HG02981 (cell line): ENCODE measurements around the gene HOXB8.

Source experiments
- ATAC-seq: cut with Tn5 transposase; IDR thresholded peaks from one replicate; pipeline ENCODE4 v1.9.1; 2021; ENCODE audit warnings: mild to moderate bottlenecking, moderate library complexity; ENCODE audit not compliant: unreplicated experiment

The HOXB8 gene

DNA sequence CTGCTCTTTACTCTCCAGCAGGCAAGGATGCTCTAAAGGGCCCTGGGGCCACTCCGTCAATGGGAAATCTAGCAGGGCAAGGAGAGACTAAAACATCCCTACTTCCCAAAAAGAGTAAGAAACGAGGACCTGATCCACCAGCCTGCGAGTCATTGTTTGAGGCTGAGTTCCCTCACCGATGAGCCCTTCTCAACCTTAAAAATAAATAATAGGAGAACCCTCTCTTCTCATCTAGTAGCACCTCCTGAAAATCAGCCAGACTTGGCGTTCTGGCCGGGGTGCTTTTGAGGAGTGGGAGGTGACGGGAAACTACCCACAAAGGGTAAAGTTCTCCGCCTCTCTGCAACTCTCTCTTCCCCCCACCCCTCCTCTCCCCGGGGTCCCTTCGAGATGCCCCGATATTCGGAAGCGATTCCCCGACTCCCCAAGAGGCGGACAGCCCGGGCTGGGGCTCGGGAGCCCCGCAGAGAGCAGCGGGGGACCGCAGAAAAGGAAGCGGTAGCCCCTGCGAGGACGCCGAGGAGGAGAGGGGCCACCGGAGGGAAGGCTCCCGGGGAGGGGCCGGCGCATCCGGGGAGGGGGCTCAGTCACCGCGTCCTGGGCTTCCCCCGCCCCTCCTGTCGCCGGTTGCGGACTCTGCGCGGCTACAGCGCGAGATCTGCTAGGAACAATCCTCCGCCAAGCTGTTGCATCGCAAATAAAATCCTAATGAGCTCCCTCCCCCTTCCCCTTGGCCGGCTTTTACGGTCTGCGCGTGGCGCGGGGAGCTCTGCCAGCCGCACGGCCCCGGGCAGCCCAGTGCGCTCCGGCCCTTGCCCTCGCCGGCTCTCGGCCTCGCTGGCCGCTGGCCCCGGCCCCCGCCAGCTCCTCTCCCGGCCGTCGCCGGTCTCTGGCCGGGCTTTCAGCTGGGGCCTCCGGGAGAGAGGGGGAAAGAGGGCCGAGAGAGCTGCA lies 9.7 kb upstream of the HOXB8 start:
- no peak for ATAC-seq

DNA sequence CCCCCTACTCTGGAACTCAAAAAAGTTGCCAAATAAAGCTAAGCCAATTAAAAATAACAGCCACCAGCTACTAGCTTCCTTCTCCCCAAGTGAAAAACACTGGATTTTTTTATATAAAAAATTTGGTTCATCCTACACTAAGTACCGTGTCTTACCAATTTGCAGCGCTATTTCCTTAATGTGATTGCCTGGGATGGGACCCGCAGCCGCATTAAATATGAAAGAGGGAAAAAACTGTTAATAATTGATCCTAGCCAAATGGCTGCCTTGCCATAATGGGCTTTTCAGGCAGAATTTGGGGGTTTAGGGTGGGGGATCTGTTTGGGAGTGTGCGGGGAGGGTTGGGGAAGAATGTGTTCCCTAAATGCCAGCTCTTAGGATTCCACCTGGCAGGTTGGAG lies 9.0 kb upstream of the HOXB8 start:
- ATAC-seq = no peak

DNA sequence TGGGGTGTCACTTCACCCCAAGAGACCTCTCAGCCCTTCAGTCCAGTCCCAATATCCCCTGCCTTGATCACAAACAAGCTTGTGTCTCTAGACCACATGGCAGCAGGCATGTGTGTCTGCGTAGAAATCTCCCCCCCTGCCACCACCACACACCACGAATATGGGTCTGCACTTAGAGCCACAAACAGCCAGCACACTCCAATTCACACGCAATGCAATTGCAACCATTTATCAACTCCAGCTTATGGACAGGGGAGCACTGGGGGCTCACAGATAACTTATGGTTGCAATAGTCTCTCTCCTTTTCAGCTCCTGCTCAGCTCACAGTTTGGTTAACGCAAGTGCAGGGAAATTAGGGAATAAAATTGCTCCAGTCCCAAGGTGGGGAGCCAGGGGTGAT lies 8.5 kb upstream of the HOXB8 start:
- ATAC-seq = no peak

DNA sequence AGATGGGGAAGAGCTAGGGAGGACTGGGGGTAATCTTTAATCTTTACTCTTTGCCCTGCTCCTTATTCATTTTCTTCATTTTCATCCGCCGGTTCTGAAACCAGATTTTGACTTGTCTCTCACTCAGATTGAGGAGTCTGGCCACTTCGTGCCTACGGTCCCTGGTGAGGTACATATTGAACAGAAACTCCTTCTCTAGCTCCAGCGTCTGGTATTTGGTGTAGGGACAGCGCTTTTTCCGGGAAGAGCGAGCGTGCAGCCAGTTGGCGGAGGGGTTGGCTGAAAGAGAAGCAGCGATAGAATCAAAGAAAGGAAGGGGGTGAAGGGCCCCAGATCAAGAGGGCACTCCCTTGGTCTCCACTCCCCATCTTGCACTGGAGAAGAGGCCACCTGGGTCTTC lies 7.8 kb upstream of the HOXB8 start:
- ATAC-seq = no peak

DNA sequence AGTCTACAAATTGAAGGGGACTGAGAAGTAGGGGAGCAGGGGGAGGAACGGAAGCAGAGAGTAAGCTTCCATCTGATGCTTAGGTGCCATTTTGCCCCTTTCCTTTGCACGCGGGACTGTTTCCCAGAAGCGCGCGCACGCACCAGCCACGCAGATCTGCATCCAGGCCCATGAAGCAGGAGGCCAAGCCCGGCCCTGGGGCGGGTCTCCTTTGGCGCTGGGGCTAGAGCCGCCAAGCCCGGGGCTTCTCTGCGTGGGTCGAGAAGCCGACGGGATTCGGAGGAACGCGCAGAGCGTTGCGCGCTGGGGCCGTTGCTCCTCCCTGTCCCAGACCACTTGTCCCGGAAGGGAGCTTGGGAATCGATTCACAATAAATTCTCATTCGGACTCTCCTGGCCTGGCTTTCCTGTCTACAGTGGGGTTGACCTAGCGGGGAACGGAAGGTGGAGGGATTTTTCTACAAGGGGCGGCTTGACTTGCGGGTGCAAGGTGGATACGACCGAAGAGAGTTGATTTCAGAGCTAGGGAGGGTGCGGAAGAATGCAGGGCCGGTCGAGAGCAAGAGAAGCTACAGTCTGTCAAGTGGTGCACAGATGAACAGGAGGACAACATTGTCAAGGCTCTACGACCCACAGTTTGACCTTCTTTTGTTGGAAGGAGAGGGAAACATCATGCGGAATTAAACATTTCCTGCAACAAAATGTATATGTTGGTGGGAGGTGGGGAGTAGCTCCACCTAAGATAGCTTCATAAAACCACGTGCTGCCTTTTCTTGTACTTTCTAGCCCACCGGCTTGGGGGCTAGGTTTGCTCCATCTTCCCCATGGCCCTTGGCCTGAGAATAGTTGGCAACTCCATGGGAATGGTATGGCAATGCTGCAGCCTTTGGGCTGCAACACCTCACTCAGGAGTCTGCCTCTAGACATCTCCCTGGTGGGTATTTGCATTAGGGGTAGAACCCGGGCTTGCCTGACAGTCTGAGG lies 6.6 kb upstream of the HOXB8 start:
- no peak for ATAC-seq

DNA sequence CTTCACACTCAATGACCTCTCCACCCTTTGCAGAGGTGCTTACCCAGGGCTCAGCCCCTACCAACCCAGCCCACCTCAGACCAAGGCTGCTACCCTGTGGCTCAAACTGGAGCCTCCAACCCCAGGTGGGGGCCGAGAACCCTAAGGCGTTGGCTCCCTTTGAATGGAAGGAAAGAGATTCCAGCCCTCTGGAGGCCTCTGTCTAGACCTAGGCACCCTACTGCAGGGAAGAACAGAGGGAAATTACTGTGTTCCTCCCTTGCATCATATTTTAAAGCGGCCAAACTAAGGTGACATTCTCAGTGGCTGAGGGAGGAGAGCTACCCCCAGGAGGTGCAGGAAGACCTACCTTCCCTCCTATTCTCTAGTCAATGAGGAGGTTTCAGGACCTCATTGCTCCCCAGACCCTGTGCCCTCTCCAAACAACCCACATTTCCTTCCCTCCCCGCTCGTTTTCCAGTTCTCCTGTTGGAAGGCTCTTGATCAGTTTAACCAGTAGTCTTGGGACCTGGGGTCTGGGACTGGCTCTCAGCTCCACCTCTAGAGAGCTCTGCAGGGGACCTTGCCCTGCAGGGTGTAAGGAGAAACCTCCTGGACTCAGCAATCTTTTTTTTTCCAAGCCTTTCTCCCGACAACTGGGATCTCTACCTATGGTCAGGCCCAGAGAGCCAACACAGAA lies 5.5 kb upstream of the HOXB8 start:
- no peak for ATAC-seq

DNA sequence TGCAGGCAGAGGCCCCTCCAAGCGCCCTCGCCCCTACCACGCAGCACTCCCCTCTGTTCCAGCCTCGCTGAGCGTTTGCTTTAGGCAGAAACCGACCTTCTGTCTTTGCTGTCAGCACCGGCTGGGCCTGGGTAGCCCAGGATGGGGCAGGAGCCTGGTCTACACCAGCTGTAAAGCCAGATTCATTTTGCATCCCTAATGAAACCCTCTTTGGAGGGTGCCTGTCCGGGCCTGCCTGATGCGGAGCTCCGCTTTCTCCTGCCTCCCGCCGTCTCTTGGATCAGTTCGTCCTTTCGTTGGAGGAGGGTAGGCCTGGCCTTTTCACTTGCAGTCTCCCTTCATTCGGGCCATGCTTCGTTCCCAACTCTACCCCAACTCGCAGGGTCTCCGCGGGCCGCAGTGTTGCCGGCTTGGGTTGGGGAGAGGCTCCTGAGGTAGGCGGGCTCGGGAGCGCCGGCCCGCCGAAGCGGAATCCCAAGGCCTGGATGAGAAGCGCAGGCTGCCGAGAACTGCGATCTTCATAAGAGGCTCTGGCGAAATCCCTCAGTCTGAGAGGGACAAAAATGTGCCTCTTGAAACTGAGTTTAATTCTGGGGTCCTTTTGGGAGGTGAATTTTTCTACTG lies 4.8 kb upstream of the HOXB8 start:
- ATAC-seq = no peak

DNA sequence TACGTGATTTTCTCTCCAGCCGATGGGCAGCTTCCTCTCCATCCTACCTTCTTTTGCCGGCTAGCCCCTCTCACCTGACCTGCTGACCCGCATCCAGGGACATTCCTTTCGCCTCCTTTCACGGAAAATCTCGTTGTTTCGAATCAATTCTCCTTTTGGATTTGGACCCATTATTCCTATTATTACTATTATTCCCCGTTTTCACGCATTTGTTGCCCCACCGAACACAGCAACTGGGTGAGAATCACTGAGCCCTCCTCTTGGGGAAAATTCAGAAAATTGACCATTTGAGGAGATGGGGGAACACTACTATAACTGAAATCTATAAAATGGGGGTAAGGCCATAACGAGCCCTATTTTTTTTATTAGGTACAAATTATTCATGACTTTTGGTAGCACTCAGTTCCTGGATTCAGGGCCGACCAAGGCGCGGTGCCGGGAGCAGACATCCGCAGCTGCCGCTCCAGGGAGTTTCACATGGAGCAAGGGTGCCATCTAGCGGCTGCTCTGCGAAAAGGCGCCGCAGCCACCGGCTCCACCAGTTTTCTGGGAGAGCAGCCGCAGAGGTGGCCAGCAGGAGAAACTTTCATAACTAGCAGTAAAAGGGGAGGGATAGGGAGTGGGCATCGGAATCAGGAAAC lies 3.3 kb upstream of the HOXB8 start:
- ATAC-seq = no peak

DNA sequence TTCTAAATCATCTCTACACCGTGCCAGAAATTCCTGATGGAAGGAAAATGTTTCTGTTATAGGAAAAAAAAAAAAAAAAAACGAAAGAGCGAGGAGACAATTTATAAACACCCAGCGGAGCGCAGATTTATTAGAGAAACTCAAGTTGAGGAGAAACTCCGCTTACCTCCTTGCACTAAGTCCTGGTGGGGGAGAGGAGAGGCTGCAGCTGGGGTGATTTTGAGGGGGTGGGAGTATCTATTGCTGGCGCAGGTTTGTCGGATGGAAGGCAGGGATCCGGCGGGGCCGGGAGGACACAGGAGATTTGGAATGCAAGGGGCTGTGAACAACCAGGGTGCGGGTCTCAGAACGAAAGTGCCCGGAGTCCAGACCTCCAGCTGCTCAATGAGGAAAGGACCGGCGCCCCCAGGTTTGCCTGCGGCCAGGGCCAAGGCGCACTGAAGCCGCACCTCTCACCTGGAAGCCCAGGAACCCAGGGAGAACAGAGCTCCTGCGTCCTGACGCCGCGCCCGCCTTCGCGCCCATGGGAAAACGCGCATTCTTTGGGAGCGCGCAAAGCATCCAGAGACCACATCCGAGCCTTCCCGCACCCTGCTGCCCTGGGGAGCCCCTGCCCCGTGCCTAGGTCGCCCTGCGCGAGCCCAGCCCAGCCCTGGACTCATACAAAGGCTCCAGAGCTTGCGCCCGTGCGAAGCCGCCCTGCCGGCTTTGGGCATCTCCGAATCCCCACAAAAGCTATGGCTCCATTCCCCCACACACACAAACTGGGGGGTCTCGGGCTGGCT lies 2.6 kb upstream of the HOXB8 start:
- ATAC-seq = no peak

DNA sequence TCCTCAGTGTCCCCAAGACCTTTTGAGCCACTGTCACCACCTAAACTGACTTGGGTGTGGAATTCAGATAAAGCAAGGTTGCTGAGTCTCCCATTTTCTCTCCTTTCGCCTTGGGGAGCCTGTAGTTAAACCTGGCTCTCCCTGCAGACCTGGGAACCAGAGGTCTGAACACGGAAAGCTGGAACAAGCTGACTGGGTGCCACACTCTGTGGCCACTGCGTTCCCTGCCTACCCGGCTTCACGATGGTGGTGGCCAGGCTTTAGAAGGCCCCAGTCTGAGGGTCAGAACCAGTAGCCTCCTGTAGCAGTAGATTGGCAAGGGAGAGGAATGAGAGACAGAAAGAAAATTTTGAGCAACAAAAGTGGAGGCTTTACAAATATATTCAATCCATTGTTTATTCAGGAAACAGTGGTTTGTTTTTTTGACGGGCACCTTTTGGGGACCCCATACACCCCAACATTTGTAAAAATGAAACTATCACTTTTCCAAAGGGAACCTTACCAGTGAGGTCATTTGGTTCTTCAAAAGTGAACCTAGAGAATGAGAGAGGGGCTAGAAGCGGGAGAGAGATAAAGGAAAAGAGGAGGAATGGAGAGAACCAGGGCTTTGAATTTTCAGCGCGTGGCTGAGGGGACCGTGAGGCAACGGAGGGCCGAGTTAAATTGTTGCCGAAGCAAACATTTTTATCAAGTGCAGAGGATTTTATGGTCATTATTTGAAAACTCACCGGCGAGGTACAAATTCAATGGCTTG lies 1.8 kb upstream of the HOXB8 start:
- ATAC-seq = no peak

DNA sequence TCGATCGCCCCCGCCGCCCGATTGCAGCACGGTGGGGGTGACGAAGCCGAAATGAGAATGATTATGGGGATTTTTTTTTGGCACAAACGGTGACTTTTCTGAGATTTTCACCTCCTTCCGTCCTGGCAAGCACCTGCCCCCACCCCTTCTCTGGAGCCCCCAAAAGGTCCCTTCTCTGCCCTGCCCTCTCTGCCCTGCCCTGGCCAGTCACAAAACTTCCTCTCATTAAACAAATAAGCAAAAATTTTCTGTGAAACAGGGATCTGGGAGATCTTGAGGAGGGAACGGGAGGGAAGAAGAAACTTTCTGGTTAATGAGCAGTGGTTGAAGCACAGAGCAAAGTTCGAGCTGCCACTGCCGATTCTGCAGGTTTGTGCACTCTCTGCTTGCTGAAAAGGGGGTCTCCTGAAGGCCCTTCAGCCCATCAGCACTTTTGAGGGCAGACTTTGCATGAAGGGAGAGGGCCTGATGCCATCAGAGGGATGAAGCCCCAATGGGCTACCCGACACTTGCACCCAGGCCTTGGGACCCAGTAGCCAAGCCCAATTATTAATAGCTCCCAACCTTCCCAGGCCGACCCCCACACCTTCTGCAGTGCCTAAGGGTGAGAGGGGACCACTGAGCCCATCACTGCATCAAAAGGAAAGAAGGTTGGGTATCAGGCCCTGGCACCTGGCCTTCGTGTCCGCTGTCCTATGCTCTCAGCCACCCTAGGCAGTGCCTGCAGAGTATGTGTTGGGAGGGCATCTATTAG lies 1.0 kb upstream of the HOXB8 start:
- no peak for ATAC-seq

DNA sequence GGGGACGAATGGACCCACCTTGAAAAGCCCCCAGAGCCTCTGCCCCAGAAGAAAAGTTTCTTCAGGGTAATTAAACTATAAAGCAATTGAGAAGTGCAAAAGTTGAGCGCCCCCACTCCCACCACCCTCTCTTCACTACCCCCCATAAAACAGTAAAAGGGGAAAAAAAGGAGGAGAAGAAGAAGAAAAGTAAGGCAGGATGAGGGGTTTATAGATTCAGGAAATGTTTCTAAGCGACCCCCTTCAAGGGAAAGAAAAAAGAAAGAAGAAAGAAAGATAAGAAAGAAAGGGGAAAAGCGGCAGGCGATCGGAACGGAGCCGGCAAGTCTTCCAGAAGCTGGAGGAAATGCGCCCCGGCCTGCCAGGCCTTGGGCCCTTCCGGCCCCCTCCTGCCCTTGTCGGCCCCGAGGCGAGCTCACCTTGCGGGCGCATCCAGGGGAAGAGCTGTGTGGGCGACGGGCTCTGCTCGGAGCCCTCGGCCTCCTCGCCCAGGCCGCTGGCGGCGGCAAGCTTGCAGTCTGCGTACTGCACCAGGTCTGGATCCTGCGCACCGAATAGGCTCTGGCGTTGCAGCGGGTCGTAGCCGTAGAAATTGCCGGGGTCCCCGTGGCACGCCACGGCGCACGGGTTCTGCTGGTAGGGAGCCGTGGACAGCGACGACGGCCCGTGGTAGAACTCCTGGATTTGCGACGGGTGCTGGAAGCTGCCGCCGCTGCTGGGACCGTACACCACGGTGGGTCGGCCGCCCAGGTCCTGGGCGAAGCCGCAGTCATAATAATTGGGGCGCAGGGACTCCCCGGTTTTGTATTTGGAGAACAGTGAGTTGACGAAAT lies 1.0 kb downstream of the HOXB8 start:
- no peak for ATAC-seq

DNA sequence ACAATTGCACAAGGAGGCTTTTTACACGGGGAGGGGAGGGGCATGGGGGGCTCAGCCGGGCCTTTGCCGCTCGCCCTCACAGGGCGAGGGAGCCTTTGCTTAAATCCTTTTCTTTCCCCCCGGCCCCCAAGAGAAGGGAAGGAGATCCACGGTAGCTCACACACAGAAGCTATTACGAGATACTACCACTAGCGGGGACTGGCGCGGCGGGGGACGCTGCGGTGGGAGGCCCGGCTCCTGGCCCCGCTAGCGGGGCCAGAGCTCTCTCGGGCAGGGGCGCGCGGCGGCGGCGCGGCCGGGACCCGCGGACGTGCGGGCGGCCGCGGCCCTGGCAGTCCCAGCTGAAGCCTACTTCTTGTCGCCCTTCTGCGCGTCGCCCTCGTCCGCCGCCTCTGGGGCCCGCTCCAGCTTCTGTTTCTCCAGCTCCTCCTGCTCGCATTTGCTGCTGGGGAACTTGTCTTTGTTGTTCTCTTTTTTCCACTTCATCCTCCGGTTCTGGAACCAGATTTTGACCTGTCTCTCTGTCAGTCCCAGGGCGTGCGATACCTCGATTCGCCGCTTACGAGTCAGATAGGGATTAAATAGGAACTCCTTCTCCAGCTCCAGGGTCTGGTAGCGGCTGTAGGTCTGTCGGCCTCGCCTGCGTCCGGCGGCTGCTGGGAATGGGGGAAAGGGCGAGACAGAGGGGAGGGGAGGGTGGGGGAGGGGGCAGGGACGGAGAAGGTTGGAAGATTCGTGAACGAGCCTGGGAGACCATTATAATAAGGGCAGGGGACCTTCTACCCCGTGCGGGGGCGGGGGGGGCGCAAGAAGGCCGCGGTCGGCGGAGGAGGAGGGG lies 2.0 kb downstream of the HOXB8 start:
- no peak for ATAC-seq

DNA sequence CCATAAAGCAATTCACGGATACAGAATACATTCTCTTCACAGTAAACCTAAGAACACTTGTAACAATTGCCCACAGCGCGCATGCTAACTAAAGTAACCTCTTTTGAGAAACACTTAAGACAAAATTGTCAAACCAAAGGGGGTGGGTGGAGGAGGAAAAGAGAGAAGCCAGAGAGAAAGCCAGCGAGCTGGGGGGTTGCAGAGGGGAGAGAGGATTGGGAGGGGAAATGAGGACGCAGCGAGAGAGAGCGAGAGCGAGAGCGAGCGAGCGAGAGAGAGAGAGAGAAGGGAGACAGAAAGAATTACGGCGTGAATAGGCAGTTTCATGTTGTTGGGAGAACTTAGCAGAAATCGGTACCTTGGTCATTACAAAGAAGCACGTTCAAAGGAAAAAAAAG lies 2.6 kb downstream of the HOXB8 start:
- no peak for ATAC-seq

DNA sequence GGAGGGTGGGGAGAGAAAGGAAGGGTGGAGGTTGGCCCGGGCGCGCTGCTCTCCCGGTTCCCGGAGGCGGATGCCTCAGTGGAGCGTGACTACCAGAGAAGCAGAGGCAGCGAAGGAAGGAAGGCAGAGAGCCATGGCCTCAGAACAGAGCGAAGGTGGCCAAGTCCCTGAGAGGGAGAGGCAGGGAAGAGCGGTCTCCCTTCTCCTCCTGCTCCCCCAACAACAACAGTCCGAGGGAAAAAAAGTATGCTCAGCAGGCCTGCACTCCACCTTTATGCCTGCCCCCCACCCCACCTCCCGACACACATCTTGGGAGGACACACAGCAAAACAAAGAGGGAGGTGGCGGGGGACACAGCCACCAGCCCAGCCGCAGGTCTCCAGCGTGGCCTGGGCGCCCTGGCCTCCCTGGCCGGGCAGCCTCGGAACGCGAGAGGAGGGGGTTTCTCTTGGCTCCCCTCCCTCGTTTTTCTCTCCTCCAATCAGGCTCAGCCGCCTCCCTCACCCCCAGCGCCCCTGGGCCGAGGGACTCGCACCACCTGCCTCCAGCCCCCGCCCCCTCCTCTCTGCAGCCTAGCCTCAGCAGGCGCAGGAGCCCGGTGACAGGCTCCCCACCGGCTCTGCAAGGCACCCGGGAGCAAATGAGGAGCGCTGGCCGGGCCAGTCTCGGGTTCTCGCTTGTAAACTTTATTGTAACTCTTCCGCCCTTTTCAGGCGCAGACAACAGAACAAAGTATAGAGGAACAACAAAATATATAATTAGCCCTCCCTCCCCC lies 3.2 kb downstream of the HOXB8 start:
- ATAC-seq = no peak
